Testis (tissue), 2 donors: Measurements from ENCODE around the gene MECR.

ENCODE experiments used
- CTCF ChIP-seq, 3 experiments: fragments of 450-650 bp in 2 of 3; fragments of 200-600 bp in 1 of 3; sonication (generic) in 1 of 3; IDR thresholded peaks; one replicate each; pipeline ENCODE4 v1.5.1; 2016 to 2019; ENCODE audit warnings: antibody characterized with exemption in 3 of 3, mild to moderate bottlenecking in 2 of 3, moderate library complexity in 1 of 3
- POLR2A ChIP-seq: fragments of 450-650 bp; IDR thresholded peaks from one replicate; pipeline ENCODE4 v1.6.1; 2017; ENCODE audit warnings: antibody characterized with exemption, mild to moderate bottlenecking, moderate library complexity

- no peak for TF ChIP-seq CTCF (IDR thresholded peaks at IDR 0.05)
- no peak for TF ChIP-seq POLR2A
Measured at GRCh38 chr1:29156543-29157268, 74.0 kb downstream of the MECR start.
